Retinal pigment epithelial cell (primary cell): Measurements from ENCODE around the gene LOXL3.

Source experiments
- DNase-seq: peaks from one replicate; pipeline ENCODE4 v3.0.0-alpha.2; 2010; ENCODE audit warnings: low read depth
- H3K4me3 ChIP-seq: 2 replicates; pipeline ENCODE4 v1.5.1; 2011; ENCODE audit warnings: mild to moderate bottlenecking, low read length, control low read depth, moderate library complexity
- CTCF ChIP-seq: conservative IDR thresholded peaks from 2 replicates; pipeline ENCODE4 v1.5.1; 2011; ENCODE audit warnings: low read depth, low read length, control low read depth, inconsistent platforms

LOXL3 gene

GRCh38 chr2:74524005-74524404 lies 29.7 kb downstream of the LOXL3 start:
- no peak for DNase-seq
- no peak overlapping the region for H3K4me3 ChIP-seq
- TF ChIP-seq CTCF = no peak

- no peak for TF ChIP-seq CTCF
- H3K4me3 ChIP-seq = no peak overlapping the region
- no peak for DNase-seq
Observed at GRCh38 chr2:74522516-74522915, 31.2 kb downstream of the LOXL3 start.

- no peak for TF ChIP-seq CTCF
- no peak for DNase-seq
- H3K4me3 ChIP-seq = no peak overlapping the region
Observed at GRCh38 chr2:74516650-74517049, 37.1 kb downstream of the LOXL3 start.

GRCh38 chr2:74515981-74516633 lies 37.6 kb downstream of the LOXL3 start:
- no peak for DNase-seq
- H3K4me3 ChIP-seq = no peak overlapping the region
- no peak for TF ChIP-seq CTCF

GRCh38 chr2:74515271-74515980 lies 38.3 kb downstream of the LOXL3 start:
- no peak overlapping the region for H3K4me3 ChIP-seq

GRCh38 chr2:74514368-74515270 lies 39.1 kb downstream of the LOXL3 start, which contains the start of gene TLX2:
TLX2 (plus strand) TSS chr2:74514450; CDS start chr2:74514807, 357 bp downstream.
- TF ChIP-seq CTCF = no peak
- H3K4me3 ChIP-seq = no peak within 1 kb of the TSS
- DNase-seq = no peak

More at GRCh38 chr2:74515271-74515980, 38.3 kb downstream of the LOXL3 start:
- DNase-seq = no peak
- no peak for TF ChIP-seq CTCF
